Measurements from ENCODE around the gene CFAP107.

The CFAP107 gene

GRCh38 chr1:12703821-12704451, 42.1 kb upstream of the CFAP107 start:
- no peak for TF ChIP-seq GABPA (IDR thresholded peaks at IDR 0.05; ENCODE audit: low read depth)
- TF ChIP-seq REST (IDR thresholded peaks at IDR 0.05; ENCODE audit: insufficient replicate concordance, low read depth): no peak
- no peak for TF ChIP-seq CTCF (IDR thresholded peaks at IDR 0.05; ENCODE audit: insufficient read depth, low read length)
- no peak for TF ChIP-seq SPI1 (IDR thresholded peaks at IDR 0.05; ENCODE audit: borderline replicate concordance, low read depth)
- no peak for TF ChIP-seq POLR2AphosphoS5 (IDR thresholded peaks at IDR 0.05; ENCODE audit: low read depth)
- Histone ChIP-seq H3K27ac (replicated peaks) (no peak overlapping the region), H3K27me3 (ENCODE audit: insufficient read depth, poor library complexity, severe bottlenecking) (no peaks in the 10 kb centered on the region), H3K4me3 (replicated peaks; ENCODE audit: insufficient read depth, low read length) (no peak overlapping the region)
- no peak for DNase-seq (ENCODE audit: low read depth in 1 of 2, low spot score in 1 of 2)

- DNase-seq (ENCODE audit: low read depth in 1 of 2, low spot score in 1 of 2): no peak
- no peak for TF ChIP-seq CTCF (IDR thresholded peaks at IDR 0.05; ENCODE audit: insufficient read depth, low read length)
- TF ChIP-seq SPI1 (IDR thresholded peaks at IDR 0.05; ENCODE audit: borderline replicate concordance, low read depth): no peak
- no peak for TF ChIP-seq GABPA (IDR thresholded peaks at IDR 0.05; ENCODE audit: low read depth)
- TF ChIP-seq POLR2AphosphoS5 (IDR thresholded peaks at IDR 0.05; ENCODE audit: low read depth): no peak
- no peak for TF ChIP-seq REST (IDR thresholded peaks at IDR 0.05; ENCODE audit: insufficient replicate concordance, low read depth)
- Histone ChIP-seq H3K27ac (replicated peaks) (no peak overlapping the region), H3K27me3 (ENCODE audit: insufficient read depth, poor library complexity, severe bottlenecking) (no peaks in the 10 kb centered on the region), H3K4me3 (replicated peaks; ENCODE audit: insufficient read depth, low read length) (no peak overlapping the region)
These were observed 39.9 kb upstream of the CFAP107 start for GRCh38 chr1:12706061-12706460.

- Histone ChIP-seq H3K4me3 (replicated peaks; ENCODE audit: insufficient read depth, low read length) (no peak overlapping the region), H3K27ac (replicated peaks) (peak overlapping the region; percentile 62), H3K27me3 (ENCODE audit: insufficient read depth, poor library complexity, severe bottlenecking) (no peaks in the 10 kb centered on the region)
- DNase-seq (ENCODE audit: low read depth in 1 of 2, low spot score in 1 of 2): no peak
- TF ChIP-seq SPI1 (IDR thresholded peaks at IDR 0.05; ENCODE audit: borderline replicate concordance, low read depth): no peak
These were observed 37.5 kb upstream of the CFAP107 start for GRCh38 chr1:12708396-12709090.

GRCh38 chr1:12709091-12709491, 36.9 kb upstream of the CFAP107 start:
- TF ChIP-seq CTCF (IDR thresholded peaks at IDR 0.05; ENCODE audit: insufficient read depth, low read length): no peak
- no peak for TF ChIP-seq GABPA (IDR thresholded peaks at IDR 0.05; ENCODE audit: low read depth)
- no peak for TF ChIP-seq SPI1 (IDR thresholded peaks at IDR 0.05; ENCODE audit: borderline replicate concordance, low read depth)
- TF ChIP-seq POLR2AphosphoS5 (IDR thresholded peaks at IDR 0.05; ENCODE audit: low read depth): no peak
- no peak for TF ChIP-seq REST (IDR thresholded peaks at IDR 0.05; ENCODE audit: insufficient replicate concordance, low read depth)
- Histone ChIP-seq H3K4me3 (replicated peaks; ENCODE audit: insufficient read depth, low read length) (no peak overlapping the region), H3K27ac (replicated peaks) (peak overlapping the region; percentile 62), H3K27me3 (ENCODE audit: insufficient read depth, poor library complexity, severe bottlenecking) (no peaks in the 10 kb centered on the region)
- DNase-seq (ENCODE audit: low read depth in 1 of 2, low spot score in 1 of 2): peak; percentile 40 to 42
